Measurements from ENCODE around the gene LCT. TPM values are rescaled to one million over a fixed set of nuclear protein-coding genes. Genes with fewer than 3 reads are reported as not detected.
"Not testable (repeated sequence)": the region's sequence is repeated elsewhere in the genome, so short reads cannot be mapped to it uniquely, and the experiment has no call there.

Gene LCT
- total RNA-seq, 1 experiment from 2014 or later = not detected

DNA sequence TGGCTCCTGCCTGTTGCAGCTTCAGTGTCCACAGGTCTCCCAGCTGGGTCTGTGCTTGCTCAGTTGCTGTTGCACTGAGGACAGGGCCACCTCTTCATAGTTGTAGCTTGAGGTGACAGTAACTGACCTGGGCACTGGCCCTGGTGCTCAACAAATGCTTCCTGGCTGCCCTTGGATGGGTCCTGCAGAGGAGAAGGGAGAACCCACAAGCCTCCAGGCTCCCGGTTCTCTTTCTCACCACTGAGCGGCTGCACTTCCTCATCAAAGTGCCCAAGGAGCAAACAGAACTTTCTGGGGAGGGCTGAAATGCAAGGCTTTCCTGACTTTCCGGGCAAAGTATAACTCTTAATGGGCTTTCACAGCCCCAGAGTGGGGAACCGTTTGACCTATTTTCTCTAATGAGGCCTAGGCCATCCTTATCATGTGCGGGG, 38.7 kb downstream of the LCT start:
- DNase-seq (ENCODE audit: low spot score) = no peak

DNA sequence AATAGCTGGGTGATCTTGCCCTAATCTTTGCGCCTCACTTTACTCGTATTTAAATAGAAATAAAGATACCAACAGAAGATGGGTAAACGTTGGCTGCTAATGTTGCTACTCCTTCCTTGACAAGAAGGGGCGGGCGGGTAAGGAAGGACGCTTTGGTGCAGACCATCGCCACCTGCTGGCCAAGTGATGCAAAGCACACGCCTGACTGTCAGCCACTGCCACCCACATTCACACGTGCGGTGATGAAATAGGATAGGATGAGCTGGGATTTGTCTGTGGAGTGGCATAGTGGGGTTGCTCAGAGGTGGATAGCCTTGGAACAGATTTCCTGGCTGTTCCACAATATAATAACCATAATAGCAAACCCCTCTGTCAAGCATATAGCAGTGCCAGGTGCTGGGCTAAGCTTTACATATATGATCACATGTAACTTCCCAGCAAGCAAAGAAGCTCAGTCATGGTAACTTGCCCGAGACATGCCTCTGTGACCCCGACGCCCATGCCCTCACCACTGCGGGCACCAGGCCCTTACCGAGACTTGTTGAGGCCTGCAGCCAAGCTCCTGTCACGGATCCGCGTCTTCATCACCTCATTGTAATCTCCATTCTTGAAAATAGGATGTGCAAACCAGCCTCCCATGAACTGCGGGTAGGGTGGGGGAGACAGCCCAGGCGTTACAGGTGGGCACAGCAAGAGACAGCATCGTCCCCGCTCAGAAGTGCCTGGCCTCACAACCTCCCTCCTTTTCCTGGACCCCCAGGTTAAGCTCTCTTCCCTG, 39.3 kb downstream of the LCT start:
- peak; percentile 83 for DNase-seq (ENCODE audit: low spot score)

DNA sequence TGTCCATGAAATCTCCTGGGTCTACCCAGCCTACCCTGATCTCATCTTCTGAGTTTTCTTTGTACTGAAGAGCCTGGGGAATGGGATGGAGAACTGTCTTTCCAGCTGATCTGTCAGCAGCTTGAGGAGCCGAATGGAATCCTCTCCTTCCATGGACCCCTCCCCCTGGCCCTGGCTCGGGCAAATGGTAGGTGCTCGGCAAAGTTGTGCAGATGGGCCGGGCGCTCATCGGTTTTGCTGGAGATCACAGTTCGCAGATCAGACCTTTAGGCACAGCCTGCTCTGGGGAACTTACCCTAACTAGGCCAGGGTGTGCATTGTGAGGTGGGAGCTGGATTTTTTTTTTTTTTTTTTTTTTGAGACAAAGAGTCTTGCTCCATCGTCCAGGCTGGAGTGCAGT, 40.4 kb downstream of the LCT start:
- no peak for DNase-seq (ENCODE audit: low spot score)

DNA sequence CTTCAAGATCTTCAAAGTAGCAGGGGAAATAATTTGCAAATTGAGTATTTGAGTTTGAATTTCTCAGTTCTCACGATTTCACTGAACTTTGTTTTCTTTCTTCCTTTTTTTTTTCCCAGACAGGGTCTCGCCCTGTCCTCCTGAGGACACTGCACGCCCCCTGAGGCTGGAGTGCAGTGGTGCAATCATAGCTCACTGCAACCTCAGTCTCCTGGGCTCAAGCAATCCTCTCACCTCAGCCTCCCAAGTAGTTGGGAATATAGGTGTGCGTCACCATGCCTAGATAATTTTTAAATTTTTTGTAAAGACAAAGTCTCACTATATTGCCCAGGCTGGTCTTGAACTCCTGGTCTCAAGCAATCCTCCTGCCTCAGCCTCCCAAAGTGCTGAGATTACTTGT, 41.3 kb downstream of the LCT start:
- not testable (repeated sequence) for DNase-seq (ENCODE audit: low spot score)

DNA sequence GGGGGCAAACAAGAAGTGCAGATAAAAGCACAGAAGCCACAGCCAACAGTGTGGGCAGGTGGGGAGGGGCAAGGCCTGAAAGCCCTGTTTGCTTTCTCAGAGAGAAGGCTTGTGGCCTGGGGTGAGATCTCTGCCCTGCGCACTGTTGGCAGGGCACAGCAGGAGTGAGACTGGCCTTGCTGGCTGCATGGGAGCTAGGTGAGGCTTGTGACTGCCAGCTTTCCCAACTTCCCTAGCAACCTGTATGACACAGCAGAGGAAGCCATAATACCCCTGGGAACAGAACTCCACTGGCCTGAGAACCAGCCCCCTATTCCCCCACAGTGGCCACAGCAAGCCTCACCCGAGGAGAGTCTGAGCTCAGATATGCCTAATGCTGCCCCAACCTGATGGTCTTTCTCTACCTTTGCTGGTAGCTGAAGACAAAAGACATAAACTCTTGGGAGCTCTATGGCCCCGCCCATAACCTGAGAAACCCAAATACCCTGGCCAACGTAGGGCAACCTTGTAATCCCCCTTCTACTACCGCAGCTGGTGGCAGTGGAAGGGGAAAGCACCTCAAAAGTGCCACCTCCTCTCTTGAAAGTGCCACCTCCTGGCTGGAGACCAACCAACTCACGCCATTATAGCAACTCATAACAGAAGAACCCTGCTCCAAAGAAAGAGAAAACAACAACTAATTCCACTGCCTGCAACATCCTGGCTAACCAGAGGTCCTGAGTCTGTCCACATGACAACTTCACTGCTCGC, 44.4 kb downstream of the LCT start:
- no peak for DNase-seq (ENCODE audit: low spot score)

DNA sequence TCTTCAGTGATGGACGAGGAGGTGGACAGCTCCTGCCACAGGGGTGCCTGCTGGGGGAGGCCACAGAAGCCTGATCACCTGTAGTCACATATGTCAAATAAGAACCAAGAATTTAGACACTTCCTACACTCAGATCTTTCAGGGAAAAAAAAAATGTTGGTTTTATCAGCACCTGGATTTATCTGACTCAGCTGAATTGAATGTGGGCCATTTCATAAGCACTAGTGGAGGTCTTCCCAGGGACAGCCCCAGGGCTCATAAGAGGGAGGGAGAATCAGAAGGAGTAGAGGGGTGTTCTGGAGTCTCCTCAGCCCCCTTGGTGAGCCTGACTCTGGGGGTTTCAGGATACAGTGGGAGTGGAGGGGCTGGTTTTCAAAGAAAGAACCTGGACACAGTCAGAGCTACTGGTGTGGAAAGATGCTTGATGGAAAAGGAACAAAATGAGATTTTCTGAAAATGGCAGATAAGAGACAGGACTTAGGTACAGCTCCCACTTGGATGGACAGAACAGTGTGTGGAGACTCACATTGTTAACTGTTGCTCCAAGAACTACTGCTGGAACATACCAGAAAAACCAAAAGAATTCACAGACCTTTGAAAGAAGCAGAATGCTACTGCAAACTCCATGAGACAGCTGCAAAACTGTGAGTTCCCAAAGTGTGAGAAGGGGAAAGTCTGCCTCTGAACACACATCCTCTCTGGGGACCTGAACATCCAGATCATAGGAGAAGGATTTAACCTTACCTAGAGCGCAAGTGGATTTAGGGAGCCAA, 45.4 kb downstream of the LCT start:
- DNase-seq (ENCODE audit: low spot score) = no peak

DNA sequence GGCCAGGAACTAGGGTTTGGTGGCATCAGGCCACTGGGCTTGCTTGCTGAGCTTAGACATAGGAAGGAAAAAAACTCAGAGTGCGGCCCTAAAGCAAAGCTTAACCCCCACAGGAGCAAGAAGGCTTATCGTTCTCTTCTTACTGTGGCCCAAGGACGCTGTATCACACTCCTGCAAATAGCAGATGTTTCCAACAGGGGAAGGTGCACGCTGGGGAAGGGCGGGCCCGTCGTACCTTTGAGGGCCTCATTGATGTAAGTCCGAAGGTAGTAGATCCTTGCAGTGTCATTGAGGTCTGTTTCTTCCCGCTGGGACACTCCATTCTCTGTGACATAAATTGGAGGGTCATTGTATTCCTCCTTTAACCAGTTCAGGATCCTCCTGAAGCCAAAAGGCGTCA, 46.6 kb downstream of the LCT start:
- DNase-seq (ENCODE audit: low spot score) = no peak

DNA sequence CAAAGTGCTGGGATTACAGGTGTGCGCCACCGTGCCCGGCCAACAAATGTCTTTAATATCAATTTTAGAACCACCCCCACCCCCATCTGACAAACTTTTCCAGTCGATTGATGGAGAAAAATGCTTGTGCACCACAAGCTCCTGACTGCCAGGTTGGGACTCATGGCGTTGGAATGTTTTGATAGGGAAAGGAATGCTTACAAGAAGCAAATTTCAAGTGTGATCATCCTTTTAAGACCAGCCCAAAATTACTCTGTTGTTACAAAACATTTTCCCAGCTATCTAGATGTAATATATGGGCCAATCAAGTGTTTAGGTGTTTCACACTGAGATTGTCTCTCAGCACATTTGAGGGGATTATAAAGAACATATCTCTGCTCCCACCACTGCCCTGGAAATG, 50.2 kb downstream of the LCT start:
- DNase-seq (ENCODE audit: low spot score) = no peak

DNA sequence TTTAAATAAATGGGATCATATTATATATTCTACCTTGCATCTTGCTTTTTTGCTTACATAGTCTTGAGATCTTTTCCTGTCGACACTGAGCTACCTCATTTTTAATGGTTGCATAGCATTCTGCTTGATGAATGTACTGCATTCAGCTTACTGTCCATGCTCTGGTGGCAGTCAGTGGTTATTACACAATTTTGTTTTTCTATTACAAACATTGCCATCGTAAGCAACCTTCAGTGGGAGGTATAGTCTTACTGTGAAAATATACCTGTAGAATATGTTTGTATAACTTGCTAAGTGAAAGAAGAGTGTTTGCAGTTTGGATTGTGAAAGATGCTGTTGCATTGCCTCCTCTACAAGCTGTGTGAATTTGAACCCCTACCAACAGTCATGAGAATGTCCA, 52.0 kb downstream of the LCT start:
- DNase-seq (ENCODE audit: low spot score) = peak; percentile 20

DNA sequence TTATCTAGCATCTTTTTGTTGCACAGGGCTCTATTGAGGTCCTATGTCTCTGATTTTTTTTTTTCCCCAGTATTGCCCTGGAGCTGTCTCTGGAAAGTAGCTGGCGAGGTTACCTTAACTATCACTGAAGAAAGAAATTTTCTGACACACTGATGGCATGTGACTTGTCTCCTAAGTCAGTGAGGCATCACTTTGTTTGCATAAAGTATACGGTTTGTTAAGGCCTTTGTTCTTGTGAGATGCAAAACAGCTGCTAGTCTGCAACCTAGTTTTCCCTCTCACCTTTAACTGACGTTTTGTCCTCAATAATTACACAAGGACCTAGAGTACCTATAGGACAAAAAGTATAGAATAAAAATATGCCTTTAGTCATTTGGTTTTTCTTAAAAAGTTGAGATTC, 53.5 kb downstream of the LCT start:
- DNase-seq (ENCODE audit: low spot score) = no peak

DNA sequence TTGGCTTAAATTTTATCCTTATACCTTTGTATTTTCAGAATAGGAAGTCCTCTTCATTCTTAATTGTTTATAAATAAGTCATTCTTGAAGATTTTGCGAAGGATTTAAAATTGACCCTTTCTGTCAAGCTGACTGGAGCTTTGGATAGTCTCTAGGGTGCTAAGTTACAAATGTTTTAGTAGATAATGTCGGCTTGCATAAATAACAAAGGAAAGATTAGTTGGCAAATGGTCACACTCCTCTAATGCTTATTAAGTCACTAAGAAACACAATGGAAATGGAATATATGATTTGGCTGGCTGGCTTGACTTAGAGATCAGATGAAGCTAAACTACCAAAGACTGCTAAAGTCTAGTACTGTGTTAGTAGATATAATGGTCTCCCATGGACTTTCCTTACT, 54.8 kb downstream of the LCT start:
- no peak for DNase-seq (ENCODE audit: low spot score)

DNA sequence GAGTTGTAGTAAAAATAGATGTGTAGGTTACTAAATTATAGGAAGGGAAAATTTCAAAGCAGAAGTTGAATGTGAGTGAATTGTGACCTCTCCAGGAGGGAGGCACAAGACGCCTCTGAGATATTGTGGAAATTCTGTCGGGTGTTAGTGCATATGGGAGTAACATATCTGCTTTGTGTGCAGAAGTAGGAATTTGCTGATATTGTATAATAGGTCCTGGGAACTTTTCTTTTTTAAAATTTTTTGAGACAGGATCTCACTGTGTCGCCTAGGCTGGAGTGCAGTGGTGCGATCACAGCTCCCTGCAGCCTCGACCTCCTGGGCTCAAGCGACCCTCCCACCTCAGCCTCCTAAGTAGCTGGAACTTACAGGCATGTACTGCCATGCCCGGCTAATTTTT, 60.6 kb downstream of the LCT start:
- DNase-seq (ENCODE audit: low spot score) = no peak

DNA sequence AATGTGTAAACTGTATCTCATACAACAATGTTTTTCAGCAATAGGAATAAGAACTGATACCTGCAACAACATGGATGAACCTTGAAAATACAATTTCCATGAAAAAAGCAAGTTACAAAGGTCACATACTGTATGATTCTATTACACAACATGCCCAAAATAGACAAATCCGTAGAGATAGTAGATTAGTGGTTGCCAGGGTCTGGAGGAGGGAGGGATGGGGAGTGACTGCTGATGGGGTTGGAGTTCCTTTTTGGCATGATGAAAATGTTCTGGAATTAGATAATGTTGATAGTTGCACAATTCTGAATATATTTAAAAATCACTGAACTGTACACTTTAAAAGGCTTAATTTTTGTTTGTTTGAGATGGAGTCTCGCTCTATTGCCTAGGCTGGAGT, 61.6 kb downstream of the LCT start:
- no peak for DNase-seq (ENCODE audit: low spot score)

DNA sequence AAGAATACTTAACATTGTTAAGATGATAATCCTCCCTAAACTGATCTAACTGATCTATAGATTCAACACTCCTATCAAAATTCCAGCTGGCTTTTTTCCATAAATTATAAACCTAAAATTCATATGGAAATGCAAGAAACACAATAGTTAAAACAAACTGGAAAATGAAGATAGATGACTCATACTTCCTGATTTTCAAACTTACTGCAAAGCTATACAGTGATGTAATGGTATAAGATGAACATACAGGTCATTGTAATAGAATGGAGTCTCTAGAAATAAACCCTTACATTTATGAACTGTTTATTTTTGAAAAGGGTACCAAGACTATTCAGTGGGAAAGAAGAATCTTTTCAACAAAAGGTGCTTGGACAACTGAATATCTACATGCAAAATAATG, 63.1 kb downstream of the LCT start:
- DNase-seq (ENCODE audit: low spot score) = no peak

DNA sequence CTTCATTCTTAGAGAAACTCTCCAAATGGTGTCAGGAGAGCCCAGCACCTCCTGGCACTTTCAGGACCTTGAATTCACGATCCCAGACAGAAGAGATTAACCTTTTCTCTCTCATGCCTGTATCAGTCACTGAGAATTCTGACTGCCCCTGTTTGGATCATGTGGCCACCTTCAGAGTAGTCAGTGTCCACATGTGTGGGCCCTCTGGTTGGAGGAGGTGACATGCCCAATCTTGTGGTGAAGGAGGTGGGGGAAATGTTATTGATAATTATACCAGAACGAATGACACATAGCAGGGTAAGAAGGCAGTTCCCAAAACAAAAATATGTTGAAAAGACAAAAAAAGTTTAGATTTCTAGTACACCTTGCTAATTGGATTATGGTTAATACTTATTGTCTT, 63.7 kb downstream of the LCT start:
- no peak for DNase-seq (ENCODE audit: low spot score)

DNA sequence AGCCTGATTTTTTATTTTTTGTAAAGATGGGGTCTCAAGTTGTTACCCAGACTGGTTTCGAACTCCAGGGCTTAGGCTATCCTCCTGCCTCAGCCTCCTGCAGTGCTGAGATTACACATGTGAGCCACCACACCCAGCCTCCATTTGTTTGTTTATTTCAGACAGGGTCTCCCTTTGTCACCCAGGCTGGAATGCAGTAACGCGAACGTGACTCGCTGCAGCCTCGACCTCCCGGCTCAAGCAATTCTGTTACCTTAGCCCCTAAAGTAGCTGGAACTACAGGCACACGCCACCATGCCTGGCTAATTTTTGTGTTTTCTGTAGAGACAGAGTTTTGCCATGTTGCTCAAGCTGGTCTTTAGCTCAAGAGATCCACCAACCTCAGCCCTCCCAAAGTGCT, 68.1 kb downstream of the LCT start:
- DNase-seq (ENCODE audit: low spot score) = no peak

DNA sequence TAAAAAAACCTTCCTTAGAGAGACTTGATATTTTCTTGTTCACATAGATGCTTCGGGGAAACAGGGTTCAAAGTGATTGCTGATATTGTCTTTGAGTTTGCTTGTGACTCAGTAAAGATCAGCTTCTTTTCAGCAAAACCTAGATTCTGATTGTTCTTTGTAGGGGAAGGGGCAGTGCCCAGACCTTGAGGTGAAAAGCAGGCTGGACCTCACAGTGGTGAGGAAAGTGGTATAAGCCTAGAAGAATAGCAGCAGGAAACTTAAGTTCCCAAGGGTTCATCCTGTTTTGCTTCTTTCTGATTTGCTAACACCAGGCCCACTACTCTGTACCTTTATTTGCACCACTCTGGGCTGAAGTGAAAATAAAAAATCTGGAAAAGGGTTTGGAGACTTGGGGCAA, 74.5 kb downstream of the LCT start:
- DNase-seq (ENCODE audit: low spot score) = no peak

DNA sequence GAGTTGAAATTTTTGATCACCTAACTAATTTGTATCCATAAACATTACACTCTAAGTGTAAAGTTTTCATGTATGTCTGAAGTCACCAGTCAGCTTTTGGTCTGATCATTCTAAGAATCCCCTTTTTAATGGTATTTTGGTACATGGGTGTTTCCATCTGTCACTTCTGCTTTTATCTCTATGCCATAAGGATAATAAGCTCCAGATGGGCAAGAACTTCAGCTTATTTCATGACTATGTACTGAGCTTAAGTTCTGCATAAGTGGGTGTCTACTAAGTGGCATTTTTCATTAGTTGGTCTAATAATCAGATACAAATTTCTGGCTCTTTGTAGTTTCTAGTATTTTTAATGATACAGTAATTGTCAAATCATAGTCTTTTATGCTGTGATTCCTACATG, 75.0 kb downstream of the LCT start:
- no peak for DNase-seq (ENCODE audit: low spot score)

DNA sequence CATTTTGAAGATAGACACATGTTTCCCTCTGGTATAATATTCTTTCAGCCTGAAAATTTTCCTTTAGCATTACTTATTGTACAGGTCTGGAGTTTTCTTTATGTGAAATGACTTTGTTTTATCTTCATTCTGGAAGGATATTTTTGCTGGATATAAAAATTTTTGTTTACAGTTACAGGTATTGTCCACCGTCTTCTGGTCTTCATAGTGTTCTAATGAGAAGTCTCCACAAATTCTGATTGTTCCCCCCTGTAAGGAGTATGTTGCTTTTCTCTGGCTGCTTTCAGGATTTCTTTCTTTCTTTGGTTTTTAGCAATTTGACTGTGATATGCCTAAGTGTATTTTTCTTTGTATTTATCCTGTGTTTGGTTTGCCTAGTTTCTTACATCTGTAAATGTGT, 80.3 kb downstream of the LCT start:
- no peak for DNase-seq (ENCODE audit: low spot score)

DNA sequence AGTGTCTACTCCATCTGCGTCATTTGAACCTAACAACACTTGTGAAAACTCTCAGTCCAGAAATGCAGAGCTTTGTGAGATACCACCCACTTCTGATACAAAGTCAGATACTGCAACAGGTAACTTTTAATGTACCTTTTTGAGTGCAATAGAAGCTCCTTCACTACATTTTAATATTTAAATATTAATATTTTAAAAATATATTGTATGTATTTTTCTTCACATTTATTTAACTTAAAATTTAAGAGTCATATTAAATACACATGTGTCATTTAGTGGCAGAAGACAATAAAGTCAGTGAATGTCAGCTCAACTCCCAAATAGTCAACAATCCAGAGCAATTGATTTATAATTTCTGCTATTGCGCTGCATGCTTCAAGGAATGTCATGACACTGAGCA, 81.4 kb downstream of the LCT start:
- no peak for DNase-seq (ENCODE audit: low spot score)

DNA sequence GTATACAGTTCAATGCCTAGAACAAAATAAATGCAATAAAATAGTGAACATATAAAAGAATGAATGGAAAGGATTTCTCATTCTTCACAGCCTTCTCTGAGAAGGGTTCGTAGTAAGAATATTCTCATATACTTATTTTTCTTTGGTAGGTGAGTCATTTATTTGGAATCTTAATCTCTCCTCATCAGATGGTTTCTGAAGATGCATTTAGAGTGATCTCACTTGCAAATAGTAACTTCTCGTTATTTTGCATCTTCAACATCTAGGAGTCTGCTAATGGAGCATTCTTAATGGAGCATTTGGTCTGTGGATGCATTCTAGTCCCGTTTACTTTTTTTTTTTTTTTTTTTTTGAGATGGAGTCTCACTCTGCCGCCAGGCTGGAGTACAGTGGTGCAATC, 91.4 kb downstream of the LCT start:
- no peak for DNase-seq (ENCODE audit: low spot score)

DNA sequence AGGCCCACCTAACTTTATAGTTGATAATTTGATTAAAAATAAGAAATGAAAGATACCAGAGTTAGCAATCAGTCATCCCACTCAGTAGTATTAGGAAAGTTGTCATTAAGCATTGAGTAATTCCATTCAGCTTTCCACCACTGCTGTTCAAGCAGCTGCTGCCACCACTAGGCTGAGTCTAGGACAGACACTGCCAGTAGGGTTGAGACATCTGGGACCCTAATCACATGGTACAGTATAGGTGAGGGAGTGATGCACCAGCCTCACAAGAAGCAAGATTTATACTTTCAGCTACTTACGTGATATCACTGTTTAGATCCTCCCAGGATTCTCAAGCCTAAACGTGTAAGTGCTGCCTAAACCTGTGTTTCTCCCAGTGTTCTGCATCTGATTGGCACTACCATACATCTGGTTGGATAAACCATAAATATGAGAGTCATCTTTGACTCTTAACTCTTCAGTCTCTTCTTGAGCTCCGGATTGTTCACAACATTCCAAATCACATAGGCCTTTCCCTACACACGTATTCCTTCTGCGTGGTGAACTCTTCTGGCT, 92.1 kb downstream of the LCT start:
- peak; percentile 61 for DNase-seq (ENCODE audit: low spot score)
